ENCODE measurements around the gene FRYL. TPM values are rescaled to one million over a fixed set of nuclear protein-coding genes. Genes with fewer than 3 reads are reported as not detected.
A peak's percentile ranks its signal among the peaks of the same experiment; 100 is the strongest.

Gene FRYL
- total and polyA plus RNA-seq, 5 donors from 2014 or later = 27.5 to 135 (median 34.0) TPM

- H3K27ac Mint-ChIP-seq = peak overlapping the region in 1 of 3 donors; percentile 43
- no peak for ATAC-seq (ENCODE audit: low read depth in 2 of 2)
- Histone ChIP-seq H3K4me1 (ENCODE audit: control insufficient read depth, insufficient read depth, low read length, poor library complexity, severe bottlenecking) (no peaks in the 10 kb centered on the region), H3K36me3 (ENCODE audit: control insufficient read depth, insufficient read depth, low read length) (peaks cover 32% of the 10 kb centered on the region), H3K9me3 (ENCODE audit: control insufficient read depth in 2 of 2, low read length in 2 of 2) (no peaks in the 10 kb centered on the region), H3K27ac (ENCODE audit: insufficient read depth, low read length, poor library complexity, severe bottlenecking) (no peak overlapping the region), H3K27me3 (ENCODE audit: control insufficient read depth, insufficient read depth, low read length) (no peaks in the 10 kb centered on the region), H3K4me3 (ENCODE audit: low read depth, low read length) (no peak overlapping the region)
- H3K4me1 Mint-ChIP-seq = peaks cover 0 to 21% (median 13%) of the 10 kb centered on the region in 4 donors
- H3K4me3 Mint-ChIP-seq = no peak overlapping the region
- DNase-seq = no peak
- no peaks in the 10 kb centered on the region for H3K27me3 Mint-ChIP-seq
- no peaks in the 10 kb centered on the region for H3K9me3 Mint-ChIP-seq
- H3K36me3 Mint-ChIP-seq = peaks cover 32% of the 10 kb centered on the region
These were observed 281.2 kb downstream of the FRYL start for GRCh38 chr4:48498895-48499294.

- H3K36me3 ChIP-seq (ENCODE audit: control insufficient read depth, insufficient read depth, low read length) = peaks cover 25% of the 10 kb centered on the region
- peaks cover 17% of the 10 kb centered on the region for H3K27me3 Mint-ChIP-seq
- no peak overlapping the region for H3K4me3 ChIP-seq (ENCODE audit: low read depth, low read length)
- ATAC-seq (ENCODE audit: low read depth in 2 of 2) = no peak
- H3K4me1 Mint-ChIP-seq = peaks cover 0 to 19% (median 12%) of the 10 kb centered on the region in 4 donors
- H3K4me3 Mint-ChIP-seq = no peak overlapping the region
- no peaks in the 10 kb centered on the region for H3K9me3 Mint-ChIP-seq
- no peaks in the 10 kb centered on the region for H3K9me3 ChIP-seq (ENCODE audit: control insufficient read depth in 2 of 2, low read length in 2 of 2)
- no peak overlapping the region for H3K27ac Mint-ChIP-seq
- DNase-seq = no peak
- no peaks in the 10 kb centered on the region for H3K4me1 ChIP-seq (ENCODE audit: control insufficient read depth, insufficient read depth, low read length, poor library complexity, severe bottlenecking)
- H3K27ac ChIP-seq (ENCODE audit: insufficient read depth, low read length, poor library complexity, severe bottlenecking) = no peak overlapping the region
- H3K36me3 Mint-ChIP-seq = peaks cover 21% of the 10 kb centered on the region
- peaks cover 8% of the 10 kb centered on the region for H3K27me3 ChIP-seq (ENCODE audit: control insufficient read depth, insufficient read depth, low read length)
These were observed 284.1 kb downstream of the FRYL start for GRCh38 chr4:48495941-48496340.

- Mint-ChIP-seq H3K4me3 (no peak overlapping the region), H3K27ac (no peak overlapping the region), H3K9me3 (no peaks in the 10 kb centered on the region), H3K36me3 (peaks cover 9% of the 10 kb centered on the region), H3K4me1 (peaks cover 0 to 6% (median 2%) of the 10 kb centered on the region in 4 donors), H3K27me3 (peaks cover 31% of the 10 kb centered on the region)
- Histone ChIP-seq H3K4me3 (ENCODE audit: low read depth, low read length) (no peak overlapping the region), H3K36me3 (ENCODE audit: control insufficient read depth, insufficient read depth, low read length) (peaks cover 6% of the 10 kb centered on the region), H3K27me3 (ENCODE audit: control insufficient read depth, insufficient read depth, low read length) (peaks cover 19% of the 10 kb centered on the region), H3K9me3 (ENCODE audit: control insufficient read depth in 2 of 2, low read length in 2 of 2) (no peaks in the 10 kb centered on the region), H3K27ac (ENCODE audit: insufficient read depth, low read length, poor library complexity, severe bottlenecking) (no peak overlapping the region), H3K4me1 (ENCODE audit: control insufficient read depth, insufficient read depth, low read length, poor library complexity, severe bottlenecking) (peaks cover 8% of the 10 kb centered on the region)
- no peak for DNase-seq
- no peak for ATAC-seq (ENCODE audit: low read depth in 2 of 2)
These were observed 286.5 kb downstream of the FRYL start for GRCh38 chr4:48493452-48494100.

- DNase-seq = no peak
- H3K36me3 Mint-ChIP-seq = peaks cover 9% of the 10 kb centered on the region
- peaks cover 35% of the 10 kb centered on the region for H3K27me3 ChIP-seq (ENCODE audit: control insufficient read depth, insufficient read depth, low read length)
- no peak overlapping the region for H3K27ac ChIP-seq (ENCODE audit: insufficient read depth, low read length, poor library complexity, severe bottlenecking)
- no peak for ATAC-seq (ENCODE audit: low read depth in 2 of 2)
- H3K9me3 Mint-ChIP-seq = peaks cover 0 to 1% (median 0%) of the 10 kb centered on the region in 7 donors
- peaks cover 8% of the 10 kb centered on the region for H3K4me1 ChIP-seq (ENCODE audit: control insufficient read depth, insufficient read depth, low read length, poor library complexity, severe bottlenecking)
- peaks cover 47% of the 10 kb centered on the region for H3K27me3 Mint-ChIP-seq
- H3K27ac Mint-ChIP-seq = no peak overlapping the region
- H3K9me3 ChIP-seq (ENCODE audit: control insufficient read depth in 2 of 2, low read length in 2 of 2) = no peaks in the 10 kb centered on the region
- H3K4me1 Mint-ChIP-seq = peaks cover 0 to 6% (median 2%) of the 10 kb centered on the region in 4 donors
- H3K4me3 ChIP-seq (ENCODE audit: low read depth, low read length) = no peak overlapping the region
- peak overlapping the region in 1 of 4 donors; percentile 66 for H3K4me3 Mint-ChIP-seq
- H3K36me3 ChIP-seq (ENCODE audit: control insufficient read depth, insufficient read depth, low read length) = no peaks in the 10 kb centered on the region
These were observed 288.4 kb downstream of the FRYL start for GRCh38 chr4:48491514-48492176.

GRCh38 chr4:48490680-48491513 lies 289.2 kb downstream of the FRYL start:
- no peaks in the 10 kb centered on the region for H3K9me3 ChIP-seq (ENCODE audit: control insufficient read depth in 2 of 2, low read length in 2 of 2)
- Mint-ChIP-seq H3K4me3 (peak overlapping the region in 1 of 4 donors; percentile 24), H3K4me1 (peaks cover 0 to 6% (median 2%) of the 10 kb centered on the region in 4 donors), H3K36me3 (peaks cover 4% of the 10 kb centered on the region), H3K27me3 (peaks cover 55% of the 10 kb centered on the region), H3K9me3 (peaks cover 0 to 1% (median 0%) of the 10 kb centered on the region in 7 donors), H3K27ac (no peak overlapping the region)
- DNase-seq = no peak
- peaks cover 8% of the 10 kb centered on the region for H3K4me1 ChIP-seq (ENCODE audit: control insufficient read depth, insufficient read depth, low read length, poor library complexity, severe bottlenecking)
- no peak overlapping the region for H3K27ac ChIP-seq (ENCODE audit: insufficient read depth, low read length, poor library complexity, severe bottlenecking)
- H3K36me3 ChIP-seq (ENCODE audit: control insufficient read depth, insufficient read depth, low read length) = no peaks in the 10 kb centered on the region
- H3K27me3 ChIP-seq (ENCODE audit: control insufficient read depth, insufficient read depth, low read length) = peaks cover 38% of the 10 kb centered on the region
- H3K4me3 ChIP-seq (ENCODE audit: low read depth, low read length) = no peak overlapping the region
- ATAC-seq (ENCODE audit: low read depth in 2 of 2) = no peak

- Mint-ChIP-seq H3K36me3 (no peaks in the 10 kb centered on the region), H3K9me3 (peaks cover 0 to 1% (median 0%) of the 10 kb centered on the region in 7 donors), H3K27ac (no peak within 1 kb of the TSS), H3K27me3 (peaks cover 62% of the 10 kb centered on the region), H3K4me1 (peaks cover 0 to 7% (median 2%) of the 10 kb centered on the region in 4 donors), H3K4me3 (peak within 1 kb of the TSS in 2 of 4 donors; percentile 41 to 74)
- Histone ChIP-seq H3K27me3 (ENCODE audit: control insufficient read depth, insufficient read depth, low read length) (peaks cover 45% of the 10 kb centered on the region), H3K27ac (ENCODE audit: insufficient read depth, low read length, poor library complexity, severe bottlenecking) (no peak within 1 kb of the TSS), H3K4me3 (ENCODE audit: low read depth, low read length) (no peak within 1 kb of the TSS), H3K36me3 (ENCODE audit: control insufficient read depth, insufficient read depth, low read length) (no peaks in the 10 kb centered on the region), H3K9me3 (ENCODE audit: control insufficient read depth in 2 of 2, low read length in 2 of 2) (no peaks in the 10 kb centered on the region), H3K4me1 (ENCODE audit: control insufficient read depth, insufficient read depth, low read length, poor library complexity, severe bottlenecking) (peaks cover 8% of the 10 kb centered on the region)
- ATAC-seq (ENCODE audit: low read depth in 2 of 2) (peak in 1 of 2 donors; percentile 36), DNase-seq (no peak)
These were observed 289.9 kb downstream of the FRYL start, which contains the start of gene ZAR1 for GRCh38 chr4:48490012-48490679. TSS of gene ZAR1 (plus strand) at chr4:48490252. CDS start at chr4:48490292, 40 bp downstream.

GRCh38 chr4:48489683-48490011 lies 290.4 kb downstream of the FRYL start:
- Histone ChIP-seq H3K27ac (ENCODE audit: insufficient read depth, low read length, poor library complexity, severe bottlenecking) (no peak overlapping the region), H3K4me3 (ENCODE audit: low read depth, low read length) (no peak overlapping the region), H3K36me3 (ENCODE audit: control insufficient read depth, insufficient read depth, low read length) (no peaks in the 10 kb centered on the region), H3K27me3 (ENCODE audit: control insufficient read depth, insufficient read depth, low read length) (peaks cover 50% of the 10 kb centered on the region), H3K4me1 (ENCODE audit: control insufficient read depth, insufficient read depth, low read length, poor library complexity, severe bottlenecking) (peaks cover 8% of the 10 kb centered on the region), H3K9me3 (ENCODE audit: control insufficient read depth in 2 of 2, low read length in 2 of 2) (no peaks in the 10 kb centered on the region)
- peak overlapping the region in 1 of 4 donors; percentile 74 for H3K4me3 Mint-ChIP-seq
- peaks cover 67% of the 10 kb centered on the region for H3K27me3 Mint-ChIP-seq
- no peak for ATAC-seq (ENCODE audit: low read depth in 2 of 2)
- H3K4me1 Mint-ChIP-seq = peaks cover 0 to 12% (median 3%) of the 10 kb centered on the region in 4 donors
- no peak for DNase-seq
- H3K36me3 Mint-ChIP-seq = no peaks in the 10 kb centered on the region
- no peak overlapping the region for H3K27ac Mint-ChIP-seq
- peaks cover 0 to 3% (median 0%) of the 10 kb centered on the region in 7 donors for H3K9me3 Mint-ChIP-seq
